Smooth muscle cell (in vitro differentiated cells): ENCODE measurements around the gene METTL22. TPM values are rescaled to one million over a fixed set of nuclear protein-coding genes. Genes with fewer than 3 reads are reported as not detected.

Experiments used
- DNase-seq: peaks from one replicate; lab custom pipeline; 2025; ENCODE audit not compliant: unreplicated experiment; lab: John Stamatoyannopoulos, UW
- H2AFZ ChIP-seq: fragments of 200-600 bp; sonication (generic); 2 replicates; pipeline ENCODE4 v1.6.0; 2016; ENCODE audit warnings: antibody characterized with exemption, low read depth, mild to moderate bottlenecking
- H3F3A ChIP-seq: fragments of 200-600 bp; sonication (generic); 2 replicates; pipeline ENCODE4 v1.6.0; 2017; ENCODE audit warnings: antibody characterized with exemption, low read depth
- H3K27ac ChIP-seq: fragments of 200-600 bp; sonication (generic); 2 replicates; pipeline ENCODE4 v1.5.1; 2016; ENCODE audit warnings: low read depth, mild to moderate bottlenecking
- H3K27me3 ChIP-seq: fragments of 200-600 bp; sonication (generic); 2 replicates; pipeline ENCODE4 v1.6.1; 2016; ENCODE audit warnings: low read depth, mild to moderate bottlenecking
- H3K36me3 ChIP-seq: fragments of 200-600 bp; sonication (generic); 2 replicates; pipeline ENCODE4 v1.5.1; 2016; ENCODE audit warnings: low read depth
- H3K4me1 ChIP-seq: fragments of 200-600 bp; sonication (generic); 2 replicates; pipeline ENCODE4 v1.5.1; 2016; ENCODE audit warnings: low read depth
- H3K4me2 ChIP-seq: fragments of 200-600 bp; sonication (generic); 2 replicates; pipeline ENCODE4 v1.6.0; 2016; ENCODE audit warnings: mild to moderate bottlenecking
- H3K4me3 ChIP-seq: fragments of 200-600 bp; sonication (generic); 2 replicates; pipeline ENCODE4 v1.5.1; 2016; ENCODE audit warnings: mild to moderate bottlenecking
- H3K79me2 ChIP-seq: fragments of 200-600 bp; sonication (generic); 2 replicates; pipeline ENCODE4 v1.6.0; 2016; ENCODE audit warnings: low read depth, mild to moderate bottlenecking
- H3K9ac ChIP-seq: fragments of 200-600 bp; sonication (generic); 2 replicates; pipeline ENCODE4 v1.6.0; 2016; ENCODE audit warnings: low read depth
- H3K9me3 ChIP-seq: fragments of 200-600 bp; sonication (generic); replicated peaks from 2 replicates; pipeline ENCODE4 v1.5.1; 2016; ENCODE audit warnings: low read depth
- H4K20me1 ChIP-seq: fragments of 200-600 bp; sonication (generic); 2 replicates; pipeline ENCODE4 v1.6.0; 2016; ENCODE audit warnings: low read depth
- WGBS: methylation state at CpG from one replicate; pipeline ENCODE4 v1.1.7; 2016; ENCODE audit warnings: low lambda C conversion rate; 5-methylcytosine and 5-hydroxymethylcytosine counted together
- polyA plus RNA-seq: library from polyadenylated mRNA; unstranded; fragments of >200 nt; fragmentation: Nextera tagmentation; extraction: Ambion mirVana; gene quantifications from 2 replicates; pipeline ENCODE4 v1.2.1, GENCODE V29; 2016
- total RNA-seq: library from RNA; depleted of rRNA; stranded (reverse); fragments of >200 nt; gene quantifications from 2 replicates; pipeline ENCODE4 v1.2.3, GENCODE V29; 2014
- TF ChIP-seq, protein P1 (sequence below): fragments of 200-600 bp; sonication (generic); IDR thresholded peaks from 2 replicates; pipeline ENCODE4 v1.5.1; 2017; ENCODE audit warnings: borderline replicate concordance, mild to moderate bottlenecking, antibody characterized with exemption; ENCODE audit not compliant: insufficient read depth, poor library complexity, severe bottlenecking

METTL22 gene
- total and polyA plus RNA-seq, 2 experiments from 2014 or later, result 19.2 to 37.4 TPM

GRCh38 chr16:8663192-8664089, 41.9 kb downstream of the METTL22 start:
- Histone ChIP-seq H3K79me2 (no peaks in the 10 kb centered on the region), H3K9ac (no peak overlapping the region), H3K4me2 (no peak overlapping the region), H3K9me3 (no peaks in the 10 kb centered on the region), H3K27me3 (no peaks in the 10 kb centered on the region), H3K36me3 (no peaks in the 10 kb centered on the region), H3K27ac (no peak overlapping the region), H2AFZ (no peak overlapping the region), H4K20me1 (no peaks in the 10 kb centered on the region), H3K4me1 (no peaks in the 10 kb centered on the region), H3F3A (no peaks in the 10 kb centered on the region), H3K4me3 (no peak overlapping the region)
- DNase-seq, result no peak
- TF ChIP-seq, protein P1, sequence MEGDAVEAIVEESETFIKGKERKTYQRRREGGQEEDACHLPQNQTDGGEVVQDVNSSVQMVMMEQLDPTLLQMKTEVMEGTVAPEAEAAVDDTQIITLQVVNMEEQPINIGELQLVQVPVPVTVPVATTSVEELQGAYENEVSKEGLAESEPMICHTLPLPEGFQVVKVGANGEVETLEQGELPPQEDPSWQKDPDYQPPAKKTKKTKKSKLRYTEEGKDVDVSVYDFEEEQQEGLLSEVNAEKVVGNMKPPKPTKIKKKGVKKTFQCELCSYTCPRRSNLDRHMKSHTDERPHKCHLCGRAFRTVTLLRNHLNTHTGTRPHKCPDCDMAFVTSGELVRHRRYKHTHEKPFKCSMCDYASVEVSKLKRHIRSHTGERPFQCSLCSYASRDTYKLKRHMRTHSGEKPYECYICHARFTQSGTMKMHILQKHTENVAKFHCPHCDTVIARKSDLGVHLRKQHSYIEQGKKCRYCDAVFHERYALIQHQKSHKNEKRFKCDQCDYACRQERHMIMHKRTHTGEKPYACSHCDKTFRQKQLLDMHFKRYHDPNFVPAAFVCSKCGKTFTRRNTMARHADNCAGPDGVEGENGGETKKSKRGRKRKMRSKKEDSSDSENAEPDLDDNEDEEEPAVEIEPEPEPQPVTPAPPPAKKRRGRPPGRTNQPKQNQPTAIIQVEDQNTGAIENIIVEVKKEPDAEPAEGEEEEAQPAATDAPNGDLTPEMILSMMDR, result no peak
- 76% methylated on average over 9 of the region's 9 CpGs for WGBS

- no peak for DNase-seq
- H3K9ac ChIP-seq, result no peak overlapping the region
- H4K20me1 ChIP-seq, result no peaks in the 10 kb centered on the region
- no peaks in the 10 kb centered on the region for H3F3A ChIP-seq
- WGBS, result 60% methylated on average over 6 of the region's 6 CpGs
- H3K27me3 ChIP-seq, result no peaks in the 10 kb centered on the region
- H3K4me3 ChIP-seq, result no peak overlapping the region
- H3K36me3 ChIP-seq, result no peaks in the 10 kb centered on the region
- no peaks in the 10 kb centered on the region for H3K79me2 ChIP-seq
- no peak overlapping the region for H3K27ac ChIP-seq
- no peak overlapping the region for H3K4me2 ChIP-seq
- H2AFZ ChIP-seq, result no peak overlapping the region
- no peaks in the 10 kb centered on the region for H3K9me3 ChIP-seq
- no peaks in the 10 kb centered on the region for H3K4me1 ChIP-seq
- TF ChIP-seq, protein P1, result no peak
Observed at GRCh38 chr16:8665529-8665928, 44.0 kb downstream of the METTL22 start.

- H2AFZ ChIP-seq, result no peak overlapping the region
- H3K27ac ChIP-seq, result no peak overlapping the region
- no peaks in the 10 kb centered on the region for H3K36me3 ChIP-seq
- H3F3A ChIP-seq, result no peaks in the 10 kb centered on the region
- no peaks in the 10 kb centered on the region for H3K9me3 ChIP-seq
- H3K4me3 ChIP-seq, result no peak overlapping the region
- WGBS, result 91% methylated on average over 3 of the region's 3 CpGs
- H3K9ac ChIP-seq, result no peak overlapping the region
- H3K4me2 ChIP-seq, result no peak overlapping the region
- TF ChIP-seq, protein P1, result no peak
- H3K27me3 ChIP-seq, result no peaks in the 10 kb centered on the region
- no peaks in the 10 kb centered on the region for H4K20me1 ChIP-seq
- no peak for DNase-seq
- no peaks in the 10 kb centered on the region for H3K79me2 ChIP-seq
- H3K4me1 ChIP-seq, result no peaks in the 10 kb centered on the region
Observed at GRCh38 chr16:8667492-8667891, 46.0 kb downstream of the METTL22 start.
